DMS114 treated with DMSO at 0.1 percent for 48 hours (cell line): ENCODE results near the gene SRRM4.

ENCODE experiments used
- DNase-seq: peaks from one replicate; lab custom pipeline; 2025; ENCODE audit not compliant: unreplicated experiment; lab: John Stamatoyannopoulos, UW

The SRRM4 gene

GRCh38 chr12:119114294-119114693, 133.0 kb downstream of the SRRM4 start:
- no peak for DNase-seq

- peak; percentile 49 for DNase-seq
Observed at GRCh38 chr12:119115296-119115905, 134.1 kb downstream of the SRRM4 start.

GRCh38 chr12:119117936-119118335, 136.6 kb downstream of the SRRM4 start:
- no peak for DNase-seq

- no peak for DNase-seq
Observed at GRCh38 chr12:119118625-119119024, 137.3 kb downstream of the SRRM4 start.

- DNase-seq = no peak
Observed at GRCh38 chr12:119122047-119122446, 140.7 kb downstream of the SRRM4 start.

GRCh38 chr12:119122751-119123150, 141.4 kb downstream of the SRRM4 start:
- DNase-seq = no peak

GRCh38 chr12:119128527-119128926, 147.2 kb downstream of the SRRM4 start:
- DNase-seq = no peak

GRCh38 chr12:119129827-119130434, 148.6 kb downstream of the SRRM4 start:
- no peak for DNase-seq

GRCh38 chr12:119130523-119130922, 149.2 kb downstream of the SRRM4 start:
- DNase-seq = no peak

GRCh38 chr12:119134284-119135072, 153.1 kb downstream of the SRRM4 start:
- no peak for DNase-seq

GRCh38 chr12:119136811-119137410, 155.6 kb downstream of the SRRM4 start:
- no peak for DNase-seq

- no peak for DNase-seq
Observed at GRCh38 chr12:119139448-119139847, 158.1 kb downstream of the SRRM4 start.

- no peak for DNase-seq
Observed at GRCh38 chr12:119145367-119145766, 164.0 kb downstream of the SRRM4 start.

- DNase-seq = no peak
Observed at GRCh38 chr12:119147847-119148448, 166.6 kb downstream of the SRRM4 start.

- no peak for DNase-seq
Observed at GRCh38 chr12:119149270-119149669, 167.9 kb downstream of the SRRM4 start.

GRCh38 chr12:119151445-119152026, 170.2 kb downstream of the SRRM4 start:
- DNase-seq = no peak

GRCh38 chr12:119153477-119154434, 172.4 kb downstream of the SRRM4 start:
- DNase-seq = no peak

- no peak for DNase-seq
Observed at GRCh38 chr12:119154435-119154818, 173.1 kb downstream of the SRRM4 start.

- DNase-seq = no peak
Observed at GRCh38 chr12:119156401-119157044, 175.2 kb downstream of the SRRM4 start.
